ENCODE measurements around the gene CDK5. TPM values are rescaled to one million over a fixed set of nuclear protein-coding genes. Genes with fewer than 3 reads are reported as not detected.
A peak's percentile ranks its signal among the peaks of the same experiment; 100 is the strongest.

Gene CDK5
- total and polyA plus RNA-seq, 9 of the 15 experiments (the other 6 are each of a cell fraction or from before 2014, with no cell fraction given), result 3.2 to 38.0 (median 27.5) TPM

GRCh38 chr7:151085691-151086620 lies 28.3 kb upstream of the CDK5 start, which contains the start of gene AGAP3 (continued):
- no peak for TF ChIP-seq MGA (IDR thresholded peaks at IDR 0.05)
- TF ChIP-seq, protein P1, sequence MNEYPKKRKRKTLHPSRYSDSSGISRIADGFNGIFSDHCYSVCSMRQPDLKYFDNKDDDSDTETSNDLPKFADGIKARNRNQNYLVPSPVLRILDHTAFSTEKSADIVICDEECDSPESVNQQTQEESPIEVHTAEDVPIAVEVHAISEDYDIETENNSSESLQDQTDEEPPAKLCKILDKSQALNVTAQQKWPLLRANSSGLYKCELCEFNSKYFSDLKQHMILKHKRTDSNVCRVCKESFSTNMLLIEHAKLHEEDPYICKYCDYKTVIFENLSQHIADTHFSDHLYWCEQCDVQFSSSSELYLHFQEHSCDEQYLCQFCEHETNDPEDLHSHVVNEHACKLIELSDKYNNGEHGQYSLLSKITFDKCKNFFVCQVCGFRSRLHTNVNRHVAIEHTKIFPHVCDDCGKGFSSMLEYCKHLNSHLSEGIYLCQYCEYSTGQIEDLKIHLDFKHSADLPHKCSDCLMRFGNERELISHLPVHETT (CRISPR knock-in tag; conservative IDR thresholded peaks at IDR 0.05 in 1 of 2, IDR thresholded peaks at IDR 0.05 in 1 of 2), result peak in 1 of 2 experiments; percentile 67; a peak in 1 of 4 replicates
- TF ChIP-seq NELFE (IDR thresholded peaks at IDR 0.05; ENCODE audit: insufficient read depth, insufficient read length), result no peak
- no peak; the same call in 1 of the 2 replicates for TF ChIP-seq ZNF134 (CRISPR knock-in tag; conservative IDR thresholded peaks at IDR 0.05)
- TF ChIP-seq ZNF239 (CRISPR knock-in tag; IDR thresholded peaks at IDR 0.05), result no peak
- 0 out of 2 replicates have a peak, but pooled peaks have one; percentile 46 for TF ChIP-seq CBX1 (IDR thresholded peaks at IDR 0.05; ENCODE audit: low read depth)
- peak; percentile 61; the same call in 1 of the 2 replicates for TF ChIP-seq NFIC (IDR thresholded peaks at IDR 0.05)
- TF ChIP-seq ZNF354B (CRISPR knock-in tag; IDR thresholded peaks at IDR 0.05), result no peak
- TF ChIP-seq MNT (conservative IDR thresholded peaks at IDR 0.05), result no peak
- peak; percentile 70 for TF ChIP-seq FIP1L1 (IDR thresholded peaks at IDR 0.05; ENCODE audit: low read depth, low read length, poor library complexity, severe bottlenecking)
- TF ChIP-seq HDAC8 (tag; IDR thresholded peaks at IDR 0.05), result peak; percentile 43; the same call in 1 of the 2 replicates

All from K562 (cell line).